Mesothelial cell of epicardium (in vitro differentiated cells): ENCODE measurements around the gene RAB39B. TPM values are rescaled to one million over a fixed set of nuclear protein-coding genes. Genes with fewer than 3 reads are reported as not detected.
"Not testable (repeated sequence)": the region's sequence is repeated elsewhere in the genome, so short reads cannot be mapped to it uniquely, and the experiment has no call there.

Source experiments
- DNase-seq, 2 experiments: peaks; one replicate each; pipeline ENCODE4 v3.0.0; 2021; ENCODE audit warnings: low spot score in 2 of 2; ENCODE audit not compliant: unreplicated experiment in 2 of 2
- H3K27ac Mint-ChIP-seq: 2 replicates; pipeline ENCODE4 v1.8.0; 2021; ENCODE audit warnings: mixed read lengths
- H3K27me3 Mint-ChIP-seq: 2 replicates; pipeline ENCODE4 v1.8.0; 2021; ENCODE audit warnings: low read depth, mixed read lengths
- H3K36me3 Mint-ChIP-seq: 2 replicates; pipeline ENCODE4 v1.8.0; 2021; ENCODE audit warnings: mixed read lengths
- H3K4me1 Mint-ChIP-seq: 2 replicates; pipeline ENCODE4 v1.8.0; 2021; ENCODE audit warnings: mixed read lengths
- H3K4me3 Mint-ChIP-seq: 2 replicates; pipeline ENCODE4 v1.8.0; 2021; ENCODE audit warnings: mild to moderate bottlenecking, moderate library complexity, mixed read lengths
- H3K9me3 Mint-ChIP-seq: 2 replicates; pipeline ENCODE4 v1.8.0; 2021; ENCODE audit warnings: mixed read lengths
- CTCF ChIP-seq: fragments of 200-600 bp; sonication (generic); IDR thresholded peaks from one replicate; pipeline ENCODE4 v1.5.0; 2021; ENCODE audit warnings: antibody characterized with exemption; ENCODE audit not compliant: unreplicated experiment
- total RNA-seq: library from RNA; stranded (reverse); gene quantifications from 3 replicates; pipeline ENCODE4 v1.2.1, GENCODE V29; 2021

RAB39B gene, protein sequence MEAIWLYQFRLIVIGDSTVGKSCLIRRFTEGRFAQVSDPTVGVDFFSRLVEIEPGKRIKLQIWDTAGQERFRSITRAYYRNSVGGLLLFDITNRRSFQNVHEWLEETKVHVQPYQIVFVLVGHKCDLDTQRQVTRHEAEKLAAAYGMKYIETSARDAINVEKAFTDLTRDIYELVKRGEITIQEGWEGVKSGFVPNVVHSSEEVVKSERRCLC
- total RNA-seq: 1.6 to 1.9 TPM (median 1.7 TPM) in 3 replicates

DNA sequence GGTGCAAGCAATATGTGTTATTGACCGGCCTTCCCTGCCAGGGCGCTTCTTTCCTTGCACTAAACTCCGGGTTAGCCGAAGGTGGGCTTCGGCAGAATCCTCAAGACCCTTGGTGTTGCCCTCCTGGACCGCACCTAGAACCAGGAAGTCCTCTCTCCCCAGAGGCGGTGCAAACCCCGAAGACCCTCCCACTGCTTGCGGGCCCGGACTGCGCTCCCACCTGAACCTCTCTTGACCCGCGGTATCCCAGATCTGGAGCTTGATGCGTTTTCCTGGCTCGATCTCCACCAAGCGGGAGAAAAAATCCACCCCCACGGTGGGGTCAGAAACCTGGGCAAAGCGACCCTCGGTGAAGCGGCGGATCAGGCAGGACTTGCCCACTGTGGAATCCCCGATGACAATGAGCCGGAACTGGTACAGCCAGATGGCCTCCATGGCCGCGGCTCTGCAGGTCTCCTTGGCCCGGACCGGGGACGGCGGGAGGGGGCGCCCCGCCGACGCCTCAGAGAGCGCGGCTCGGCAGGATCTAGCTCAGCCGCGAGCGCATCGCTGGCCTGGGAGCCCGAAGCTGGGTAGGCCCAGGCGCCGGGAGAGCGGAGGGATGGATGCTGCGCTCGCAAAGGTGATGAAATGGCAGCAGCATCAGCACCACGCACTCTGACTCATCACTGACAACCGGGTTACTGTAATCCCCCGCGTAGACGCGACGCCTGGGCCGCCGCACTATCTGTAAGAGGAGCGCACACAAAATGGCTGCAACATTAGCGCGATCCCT is at the start of gene RAB39B:
Gene RAB39B (minus strand): TSS at position 638 of the 775 bp plus-strand sequence. CDS start 203 bp downstream, at position 435.
- H3K4me3 Mint-ChIP-seq: peak within 1 kb of the TSS; percentile 66
- no peaks in the 10 kb centered on the region for H3K27me3 Mint-ChIP-seq
- no peak within 1 kb of the TSS for H3K27ac Mint-ChIP-seq
- no peak for TF ChIP-seq CTCF
- no peaks in the 10 kb centered on the region for H3K36me3 Mint-ChIP-seq
- H3K4me1 Mint-ChIP-seq: peaks cover 2% of the 10 kb centered on the region
- peak in 1 of 2 experiments; percentile 47 for DNase-seq
- H3K9me3 Mint-ChIP-seq: peaks cover 28% of the 10 kb centered on the region

- H3K36me3 Mint-ChIP-seq: peaks cover 3% of the 10 kb centered on the region
- no peaks in the 10 kb centered on the region for H3K4me1 Mint-ChIP-seq
- peaks cover 74% of the 10 kb centered on the region for H3K9me3 Mint-ChIP-seq
- no peak for TF ChIP-seq CTCF
- no peak overlapping the region for H3K4me3 Mint-ChIP-seq
- H3K27ac Mint-ChIP-seq: no peak overlapping the region
- no peaks in the 10 kb centered on the region for H3K27me3 Mint-ChIP-seq
- DNase-seq: no peak
Observed at GRCh38 chrX:155313766-155314165, 49.5 kb upstream of the RAB39B start.

- Mint-ChIP-seq H3K9me3 (peaks cover 64% of the 10 kb centered on the region), H3K4me1 (no peaks in the 10 kb centered on the region), H3K4me3 (no peak overlapping the region), H3K36me3 (no peaks in the 10 kb centered on the region), H3K27me3 (no peaks in the 10 kb centered on the region), H3K27ac (no peak overlapping the region)
- no peak for DNase-seq
- TF ChIP-seq CTCF: no peak
Observed at GRCh38 chrX:155293771-155294170, 29.5 kb upstream of the RAB39B start.

- H3K9me3 Mint-ChIP-seq: peaks cover 23% of the 10 kb centered on the region
Observed at GRCh38 chrX:155279873-155280272, 15.6 kb upstream of the RAB39B start.

GRCh38 chrX:155270969-155271368 is 6.7 kb upstream of the RAB39B start:
- TF ChIP-seq CTCF: no peak
- H3K9me3 Mint-ChIP-seq: peaks cover 43% of the 10 kb centered on the region
- H3K4me1 Mint-ChIP-seq: no peaks in the 10 kb centered on the region
- no peak overlapping the region for H3K27ac Mint-ChIP-seq
- no peaks in the 10 kb centered on the region for H3K36me3 Mint-ChIP-seq
- no peak overlapping the region for H3K4me3 Mint-ChIP-seq
- H3K27me3 Mint-ChIP-seq: no peaks in the 10 kb centered on the region
- DNase-seq: no peak

More at GRCh38 chrX:155279873-155280272, 15.6 kb upstream of the RAB39B start:
- Mint-ChIP-seq H3K27me3 (no peaks in the 10 kb centered on the region), H3K4me3 (no peak overlapping the region), H3K27ac (no peak overlapping the region), H3K36me3 (no peaks in the 10 kb centered on the region), H3K4me1 (no peaks in the 10 kb centered on the region)
- DNase-seq: no peak
- TF ChIP-seq CTCF: no peak

DNA sequence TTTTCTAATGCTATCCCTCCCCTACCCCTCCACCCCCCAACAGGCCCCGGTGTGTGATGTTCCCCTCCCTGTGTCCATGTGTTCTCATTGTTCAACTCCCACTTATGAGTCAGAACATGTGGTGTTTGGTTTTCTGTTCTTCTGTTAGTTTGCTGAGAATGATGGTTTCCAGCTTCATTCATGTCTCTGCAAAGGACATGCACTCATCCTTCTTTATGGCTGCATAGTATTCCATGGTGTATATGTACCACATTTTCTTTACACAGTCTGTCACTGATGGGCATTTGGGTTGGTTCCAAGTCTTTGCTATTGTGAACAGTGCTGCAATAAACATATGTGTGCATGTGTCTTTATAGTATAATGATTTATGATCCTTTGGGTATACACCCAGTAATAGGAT is 3.7 kb upstream of the RAB39B start:
- H3K36me3 Mint-ChIP-seq, H3K27me3 Mint-ChIP-seq, H3K4me3 Mint-ChIP-seq, DNase-seq, H3K4me1 Mint-ChIP-seq, H3K27ac Mint-ChIP-seq: not testable (repeated sequence)
- H3K9me3 Mint-ChIP-seq: peaks cover 51% of the 10 kb centered on the region
